HG03432 (cell line): ENCODE results near the gene NRM.

Experiments used
- ATAC-seq: cut with Tn5 transposase; IDR thresholded peaks from one replicate; pipeline ENCODE4 v1.9.1; 2021; ENCODE audit warnings: mild to moderate bottlenecking, moderate library complexity; ENCODE audit not compliant: unreplicated experiment

The NRM gene

GRCh38 chr6:30689022-30689865 lies 1.5 kb downstream of the NRM start:
- ATAC-seq = no peak

GRCh38 chr6:30688569-30688968 lies 2.2 kb downstream of the NRM start:
- no peak for ATAC-seq

- ATAC-seq = no peak
These were observed 2.9 kb downstream of the NRM start for GRCh38 chr6:30687659-30688431.

- ATAC-seq = peak; percentile 50
These were observed 3.7 kb downstream of the NRM start for GRCh38 chr6:30686908-30687658.

- ATAC-seq = peak; percentile 9
These were observed 4.5 kb downstream of the NRM start, which contains the start of gene PPP1R18 for GRCh38 chr6:30686009-30686907. TSS of gene PPP1R18 (minus strand) at chr6:30686645. CDS start at chr6:30686018, 627 bp downstream.

- no peak for ATAC-seq
These were observed 5.4 kb downstream of the NRM start for GRCh38 chr6:30685157-30686008.

GRCh38 chr6:30684386-30685156 lies 6.2 kb downstream of the NRM start:
- ATAC-seq = no peak

GRCh38 chr6:30683980-30684338 lies 6.8 kb downstream of the NRM start:
- ATAC-seq = no peak

- no peak for ATAC-seq
These were observed 7.4 kb downstream of the NRM start for GRCh38 chr6:30683183-30683979.

GRCh38 chr6:30682143-30683117 lies 8.4 kb downstream of the NRM start:
- ATAC-seq = peak; percentile 42

GRCh38 chr6:30681766-30682142 lies 9.0 kb downstream of the NRM start:
- no peak for ATAC-seq

GRCh38 chr6:30679765-30680535 lies 10.8 kb downstream of the NRM start:
- ATAC-seq = no peak

- ATAC-seq = peak; percentile 42
These were observed 11.6 kb downstream of the NRM start for GRCh38 chr6:30678964-30679726.

- no peak for ATAC-seq
These were observed 14.0 kb downstream of the NRM start for GRCh38 chr6:30676660-30677285.
